Osteocyte (in vitro differentiated cells): ENCODE data around the gene CACNB3. TPM values are rescaled to one million over a fixed set of nuclear protein-coding genes. Genes with fewer than 3 reads are reported as not detected.

Experiments
- DNase-seq: peaks from one replicate; pipeline ENCODE4 v3.0.0; 2021; ENCODE audit warnings: mixed read lengths; ENCODE audit not compliant: unreplicated experiment; ENCODE audit errors: extremely low spot score
- H3K27ac Mint-ChIP-seq: one replicate; pipeline ENCODE4 v1.8.0; 2021; ENCODE audit warnings: mild to moderate bottlenecking, mixed read lengths; ENCODE audit not compliant: unreplicated experiment
- H3K27me3 Mint-ChIP-seq: one replicate; pipeline ENCODE4 v1.8.0; 2021; ENCODE audit warnings: mixed read lengths; ENCODE audit not compliant: unreplicated experiment
- H3K36me3 Mint-ChIP-seq: one replicate; pipeline ENCODE4 v1.8.0; 2021; ENCODE audit warnings: mixed read lengths; ENCODE audit not compliant: unreplicated experiment
- H3K4me1 Mint-ChIP-seq: one replicate; pipeline ENCODE4 v1.8.0; 2021; ENCODE audit warnings: mixed read lengths; ENCODE audit not compliant: unreplicated experiment
- H3K4me3 Mint-ChIP-seq: one replicate; pipeline ENCODE4 v1.8.0; 2021; ENCODE audit warnings: mild to moderate bottlenecking, moderate library complexity, mixed read lengths; ENCODE audit not compliant: unreplicated experiment
- H3K9me3 Mint-ChIP-seq: one replicate; pipeline ENCODE4 v1.8.0; 2021; ENCODE audit warnings: mixed read lengths; ENCODE audit not compliant: unreplicated experiment
- microRNA-seq: library from miRNA; unstranded; fragments of <30 nt; microRNA quantifications from one replicate; pipeline ENCODE4 v1.1.0, GENCODE V29; 2020; ENCODE audit not compliant: unreplicated experiment
- total RNA-seq: library from RNA; stranded (reverse); gene quantifications from 2 replicates; pipeline ENCODE4 v1.2.1, GENCODE V29; 2021
- TF ChIP-seq, protein P1 (sequence below): fragments of 200-600 bp; sonication (generic); IDR thresholded peaks from 2 replicates; pipeline ENCODE4 v1.5.0; 2021; ENCODE audit warnings: antibody characterized with exemption, mild to moderate bottlenecking, moderate library complexity

Gene CACNB3
- total RNA-seq, 1 donor from 2014 or later, result 83.3 TPM

DNA sequence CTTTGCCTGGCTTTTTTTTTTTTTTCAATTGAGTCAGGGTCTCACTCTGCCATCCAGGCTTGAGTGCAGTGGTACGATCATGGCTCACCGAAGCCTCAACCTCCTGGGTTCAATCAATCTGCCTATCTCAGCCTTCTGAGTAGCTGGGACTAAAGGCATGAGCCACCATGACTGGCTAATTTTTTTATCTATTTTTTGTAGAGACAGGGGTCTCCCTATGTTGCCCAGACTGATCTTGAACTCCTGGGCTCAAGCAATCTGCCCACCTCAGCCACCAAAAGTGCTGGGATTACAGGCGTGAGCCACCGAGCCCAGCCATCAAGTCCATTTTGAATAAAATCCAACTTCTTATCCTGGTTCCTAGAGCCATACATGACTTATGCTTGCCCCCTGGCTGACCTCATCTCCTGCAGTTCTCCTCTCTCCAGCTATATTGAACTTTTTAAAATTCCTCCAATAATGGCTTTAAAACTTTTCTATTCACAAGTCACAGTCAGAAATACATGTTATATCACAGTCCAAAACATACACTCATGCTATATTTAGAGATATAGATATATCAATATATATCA lies 57.7 kb downstream of the CACNB3 start:
- Mint-ChIP-seq H3K4me3 (no peak overlapping the region), H3K4me1 (no peaks in the 10 kb centered on the region), H3K9me3 (no peaks in the 10 kb centered on the region), H3K27ac (no peak overlapping the region), H3K27me3 (peaks cover 14% of the 10 kb centered on the region), H3K36me3 (no peaks in the 10 kb centered on the region)
- TF ChIP-seq, protein P1, sequence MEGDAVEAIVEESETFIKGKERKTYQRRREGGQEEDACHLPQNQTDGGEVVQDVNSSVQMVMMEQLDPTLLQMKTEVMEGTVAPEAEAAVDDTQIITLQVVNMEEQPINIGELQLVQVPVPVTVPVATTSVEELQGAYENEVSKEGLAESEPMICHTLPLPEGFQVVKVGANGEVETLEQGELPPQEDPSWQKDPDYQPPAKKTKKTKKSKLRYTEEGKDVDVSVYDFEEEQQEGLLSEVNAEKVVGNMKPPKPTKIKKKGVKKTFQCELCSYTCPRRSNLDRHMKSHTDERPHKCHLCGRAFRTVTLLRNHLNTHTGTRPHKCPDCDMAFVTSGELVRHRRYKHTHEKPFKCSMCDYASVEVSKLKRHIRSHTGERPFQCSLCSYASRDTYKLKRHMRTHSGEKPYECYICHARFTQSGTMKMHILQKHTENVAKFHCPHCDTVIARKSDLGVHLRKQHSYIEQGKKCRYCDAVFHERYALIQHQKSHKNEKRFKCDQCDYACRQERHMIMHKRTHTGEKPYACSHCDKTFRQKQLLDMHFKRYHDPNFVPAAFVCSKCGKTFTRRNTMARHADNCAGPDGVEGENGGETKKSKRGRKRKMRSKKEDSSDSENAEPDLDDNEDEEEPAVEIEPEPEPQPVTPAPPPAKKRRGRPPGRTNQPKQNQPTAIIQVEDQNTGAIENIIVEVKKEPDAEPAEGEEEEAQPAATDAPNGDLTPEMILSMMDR, result no peak
- no peak for DNase-seq

Small RNA genes lying within 50 kb of the gene (microRNA-seq; reads per million reads assigned to microRNA genes)
- gene MIR4701, result not detected

Other genes with a start within 250 kb of the CACNB3 start
- gene LALBA, start 248.4 kb upstream of the CACNB3 start, total RNA-seq, result not detected in 2 replicates
- 26.3 and 31.0 TPM in 2 replicates for gene KANSL2, start 136.3 kb upstream of the CACNB3 start, total RNA-seq
- 32.9 and 33.8 TPM in 2 replicates for gene CCNT1, start 101.8 kb upstream of the CACNB3 start, total RNA-seq
- 71.7 and 71.9 TPM in 2 replicates for gene ADCY6, start 29.4 kb upstream of the CACNB3 start, total RNA-seq
- gene DDX23, start 33.7 kb downstream of the CACNB3 start, total RNA-seq, result 67.3 and 72.2 TPM in 2 replicates
- 0.89 and 1.0 TPM in 2 replicates for gene RND1, start 47.4 kb downstream of the CACNB3 start, total RNA-seq
- 16.2 and 16.4 TPM in 2 replicates for gene FKBP11, start 107.0 kb downstream of the CACNB3 start, total RNA-seq
- 138 and 144 TPM in 2 replicates for gene ARF3, start 139.0 kb downstream of the CACNB3 start, total RNA-seq
- gene WNT10B, start 153.2 kb downstream of the CACNB3 start, total RNA-seq, result not detected in 2 replicates
- not detected in 2 replicates for gene WNT1, start 159.8 kb downstream of the CACNB3 start, total RNA-seq
- 0.08 and 0.26 TPM in 2 replicates for gene DDN, start 180.9 kb downstream of the CACNB3 start, total RNA-seq
- gene PRKAG1, start 200.3 kb downstream of the CACNB3 start, total RNA-seq, result 75.6 and 80.6 TPM in 2 replicates
- 91.2 and 97.5 TPM in 2 replicates for gene KMT2D, start 242.3 kb downstream of the CACNB3 start, total RNA-seq